Dermis microvascular lymphatic vessel endothelial cell (primary cell): ENCODE results near the gene PSMB7. TPM values are rescaled to one million over a fixed set of nuclear protein-coding genes. Genes with fewer than 3 reads are reported as not detected.

ENCODE experiments used
- DNase-seq, 2 donors: peaks; one replicate each; pipeline versions ENCODE4 v3.0.0 to v3.0.0-alpha.2; 2010; ENCODE audit warnings: low read depth in 2 of 2
- total RNA-seq: library from RNA; depleted of rRNA; stranded (reverse); fragments of >200 nt; gene quantifications from 2 replicates; pipeline ENCODE4 v1.2.1, GENCODE V29; 2014

Gene PSMB7
- total RNA-seq, 1 donor from 2014 or later, result 196 TPM

DNA sequence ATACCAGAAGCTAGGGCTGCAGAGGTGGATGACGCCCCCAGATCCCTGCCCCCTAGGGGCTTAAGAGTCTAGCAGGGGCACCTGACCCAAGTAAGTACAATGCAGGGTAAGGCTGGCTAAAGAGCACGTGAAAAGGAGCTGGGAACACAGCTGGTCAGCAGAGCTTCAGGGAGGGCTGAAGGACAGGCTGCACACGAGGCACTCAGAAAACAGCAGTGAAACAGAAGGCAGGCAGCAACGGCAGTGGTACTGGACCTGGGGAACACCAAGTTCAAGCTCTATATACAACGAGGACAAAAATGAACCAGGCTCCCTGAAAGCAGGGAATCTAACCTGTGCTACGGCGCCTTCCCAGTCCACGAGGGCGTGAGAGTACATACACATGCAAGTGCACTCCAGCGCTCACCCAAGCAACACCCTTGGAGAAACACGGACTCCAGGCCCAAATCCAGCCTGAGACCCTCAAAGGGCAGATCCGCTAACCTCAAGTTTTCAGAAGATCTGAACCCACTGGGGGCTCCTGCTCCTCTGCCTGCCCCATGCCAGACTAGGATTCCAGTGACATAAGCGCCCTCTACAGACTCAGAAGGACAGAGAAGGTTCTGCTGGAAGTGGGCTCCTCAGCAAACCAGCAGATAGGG lies 57.4 kb downstream of the PSMB7 start:
- DNase-seq, result no peak

DNA sequence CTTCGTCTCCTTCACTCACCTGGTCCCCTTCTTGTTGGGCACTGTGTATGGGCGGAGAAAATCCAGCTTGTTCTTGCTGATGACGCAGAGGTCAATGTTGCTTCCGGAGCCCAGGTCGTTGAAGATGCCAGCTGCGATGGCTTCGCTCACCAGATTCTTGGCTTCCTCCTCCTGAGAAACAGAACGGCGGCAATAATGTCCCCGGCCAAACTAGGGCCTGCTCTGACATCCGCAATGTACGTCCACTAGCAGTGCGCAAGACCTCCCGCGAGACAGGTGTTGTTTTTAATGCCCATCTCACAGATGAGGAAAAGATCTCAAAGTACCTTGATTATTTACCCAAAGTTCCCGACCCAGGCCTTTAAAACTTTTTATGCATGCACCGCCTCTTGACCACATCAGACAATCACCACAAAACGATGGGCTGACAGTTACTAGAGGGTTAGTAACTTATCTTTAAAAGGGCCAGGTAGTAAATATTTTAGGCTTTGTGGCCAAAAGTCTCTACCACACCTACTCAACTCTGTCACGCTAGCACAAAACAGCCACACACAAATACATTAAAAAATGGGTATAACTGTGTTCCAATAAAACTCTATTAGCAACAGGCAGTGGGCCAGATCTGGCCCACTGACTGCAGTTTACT lies 58.4 kb downstream of the PSMB7 start:
- DNase-seq, result no peak

DNA sequence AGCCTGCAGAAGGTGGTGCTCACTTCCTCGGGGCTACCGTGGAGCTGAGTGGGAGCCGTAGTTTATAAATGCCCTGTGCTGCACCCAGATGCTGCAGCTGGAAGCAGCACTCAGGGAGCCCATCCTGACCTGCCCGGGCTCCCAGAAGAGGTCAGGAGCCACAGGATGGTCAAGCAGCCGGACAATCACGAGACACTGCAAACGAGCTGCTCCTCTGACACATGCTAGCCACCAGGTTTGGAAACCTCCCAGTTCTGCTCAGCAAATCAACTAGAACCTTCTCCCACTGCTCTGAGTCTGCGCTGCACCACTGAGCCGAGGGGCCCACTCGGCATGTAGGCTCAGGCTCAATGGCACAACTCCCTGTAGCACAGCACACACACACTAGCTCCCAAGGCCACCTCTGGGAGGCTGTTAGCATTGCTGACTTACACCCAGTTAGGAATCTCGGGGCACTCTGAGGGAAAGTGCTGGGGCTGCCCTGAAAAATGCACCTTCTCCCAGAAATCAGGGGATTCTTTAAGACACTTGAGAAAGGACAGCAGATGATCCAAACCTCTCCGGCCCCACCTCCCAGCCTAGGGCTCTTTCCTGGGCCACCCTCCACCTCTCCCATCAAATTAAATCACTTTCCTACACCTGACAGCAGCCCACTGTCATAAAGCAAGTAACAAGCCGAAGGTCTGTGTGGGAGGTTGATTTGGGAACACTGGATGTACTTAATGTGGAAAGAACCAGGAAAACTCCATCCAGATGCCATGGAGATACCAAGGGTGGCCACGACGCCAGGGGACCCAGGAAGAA lies 59.1 kb downstream of the PSMB7 start:
- DNase-seq, result no peak

DNA sequence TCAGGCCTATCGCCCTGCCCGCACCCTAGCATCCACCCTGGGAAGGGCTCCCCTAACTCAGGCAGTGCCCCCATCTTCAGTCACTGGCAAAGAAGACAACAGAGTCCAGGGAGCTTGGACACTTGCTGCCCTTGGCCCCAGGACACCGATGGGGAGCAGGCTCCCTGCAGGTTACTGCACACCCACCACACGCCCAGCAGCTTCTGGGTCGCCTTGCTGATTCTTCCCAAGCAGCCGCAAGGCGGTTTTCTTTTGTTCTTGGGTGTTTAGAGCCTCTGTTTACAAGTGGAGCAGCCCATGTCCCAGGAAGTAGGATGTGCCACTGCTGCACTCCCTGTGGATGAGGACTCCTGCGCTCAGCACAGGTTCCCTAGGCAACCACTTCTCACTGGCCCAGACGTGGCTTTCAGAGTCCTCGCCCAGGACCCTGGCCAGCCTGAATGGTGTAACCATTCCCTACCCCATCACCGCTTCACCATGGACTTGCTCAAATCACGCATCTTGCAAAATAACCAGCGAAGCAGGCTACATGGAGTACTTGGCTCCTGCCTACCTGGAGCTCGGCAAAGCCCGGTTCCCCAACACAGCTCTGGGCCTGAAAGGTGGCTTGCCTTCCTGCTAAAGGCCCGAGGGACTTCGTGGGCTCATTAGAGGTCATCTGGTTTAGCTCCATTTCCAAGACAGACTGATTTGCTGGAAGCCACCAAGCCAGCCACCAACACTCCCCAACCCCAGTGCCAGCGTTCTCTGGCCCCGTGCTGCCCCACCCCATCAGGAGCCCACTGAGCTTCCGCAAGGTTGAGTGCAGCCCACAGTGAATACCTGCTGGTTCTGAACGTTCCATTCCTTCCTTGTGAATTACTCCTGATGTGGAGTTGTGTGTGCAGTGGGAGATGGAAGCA lies 60.0 kb downstream of the PSMB7 start:
- no peak for DNase-seq

DNA sequence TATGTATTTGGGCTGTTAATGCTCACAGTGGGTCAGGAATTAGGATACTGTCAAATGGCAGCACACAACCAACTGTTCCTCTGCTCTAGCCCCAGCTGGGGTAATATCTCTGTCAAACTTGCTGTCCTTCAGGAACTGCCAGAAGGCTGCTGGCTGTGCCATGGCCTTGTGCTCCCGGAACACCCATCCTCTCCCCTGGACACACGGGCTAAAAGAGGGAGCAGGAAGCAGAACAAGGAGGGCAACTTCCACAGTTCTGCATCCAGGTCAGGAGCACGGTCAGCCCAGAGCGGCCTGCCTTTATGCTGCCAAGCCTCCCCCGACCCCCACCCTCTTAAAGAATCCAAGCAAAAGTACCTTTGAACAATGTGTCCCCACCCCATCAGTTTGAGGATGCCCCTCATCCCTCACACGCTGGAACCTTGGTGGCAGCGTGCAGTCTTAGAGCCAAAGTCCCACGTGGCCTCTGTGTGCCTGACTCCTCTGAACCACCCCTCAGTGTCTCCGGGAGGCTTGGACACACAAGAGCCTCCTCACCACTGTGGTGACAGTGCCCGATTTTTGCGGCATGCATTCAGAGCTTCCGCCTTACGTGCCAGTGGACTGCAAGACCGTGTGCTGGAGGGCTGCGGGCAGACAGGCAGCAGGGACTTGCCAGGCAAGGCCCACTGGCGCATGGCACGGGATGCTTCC lies 60.8 kb downstream of the PSMB7 start:
- DNase-seq, result no peak

DNA sequence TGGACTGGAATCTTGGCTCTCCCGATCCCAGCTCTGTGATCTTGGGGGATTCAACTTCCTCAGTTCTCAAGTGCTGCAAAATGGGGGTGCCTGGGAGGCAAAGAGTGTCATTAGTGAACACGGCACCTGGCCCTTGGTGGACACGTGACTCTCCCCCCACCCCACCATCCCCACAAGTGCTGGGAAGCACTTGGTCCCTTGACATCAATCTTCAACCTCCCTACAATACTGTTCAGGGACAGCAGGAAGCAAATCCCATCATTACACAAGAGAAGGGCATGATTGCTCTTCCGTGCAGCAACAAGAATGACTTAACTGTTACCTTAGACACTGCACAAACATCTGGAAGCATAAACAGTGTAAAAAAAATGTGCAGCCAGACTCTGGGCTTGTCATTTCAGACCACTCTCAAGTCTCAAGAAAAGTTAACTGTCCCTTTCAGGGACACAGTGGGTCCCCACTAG lies 61.4 kb downstream of the PSMB7 start:
- DNase-seq, result no peak

DNA sequence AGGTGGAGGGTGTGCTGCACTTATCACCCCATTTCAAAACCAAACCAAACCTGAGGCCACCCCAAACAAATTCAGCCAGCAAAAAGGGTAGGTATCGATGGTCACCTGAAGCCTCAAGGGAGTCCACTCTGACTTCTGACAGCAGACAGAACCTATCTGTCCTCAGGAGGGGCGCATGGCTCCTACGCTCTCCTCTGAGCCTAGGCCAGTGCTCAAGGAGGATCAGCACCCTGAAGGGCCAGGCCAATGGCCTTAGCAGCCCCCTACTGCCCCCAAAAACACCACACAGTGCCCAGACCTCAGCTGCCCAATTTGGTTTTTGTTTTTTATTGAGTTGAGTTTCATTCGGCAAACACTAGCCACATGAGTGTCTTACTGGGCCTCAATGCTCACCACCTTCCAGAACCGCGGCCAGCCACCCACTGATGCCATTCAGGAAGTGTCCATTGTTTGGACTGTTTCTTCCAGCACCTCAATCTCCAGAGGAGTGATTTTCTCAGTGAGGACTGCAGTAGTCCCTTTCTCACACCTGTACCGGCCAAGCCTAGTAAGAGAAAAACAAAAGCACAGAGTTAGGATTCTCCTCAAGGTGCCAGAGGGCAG lies 62.0 kb downstream of the PSMB7 start:
- DNase-seq, result no peak

DNA sequence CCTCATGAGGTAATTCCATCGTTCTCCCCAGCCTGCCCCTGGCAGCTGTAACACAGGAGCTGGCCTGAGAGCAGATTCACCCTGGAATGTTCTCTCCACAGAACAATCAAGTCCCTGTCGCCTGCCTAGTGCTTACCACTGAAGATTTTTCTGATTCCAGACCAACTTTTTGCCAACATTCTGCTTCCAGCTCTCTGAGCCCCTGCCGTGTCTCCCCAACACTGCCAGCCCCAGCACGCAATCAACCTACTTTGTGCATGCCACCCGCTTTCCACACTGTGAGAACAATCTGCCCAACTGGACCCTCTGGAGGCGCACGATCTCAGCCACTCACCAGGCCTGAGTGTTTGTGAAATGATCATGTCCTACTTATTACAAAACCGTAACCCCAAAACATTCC lies 62.6 kb downstream of the PSMB7 start:
- no peak for DNase-seq

DNA sequence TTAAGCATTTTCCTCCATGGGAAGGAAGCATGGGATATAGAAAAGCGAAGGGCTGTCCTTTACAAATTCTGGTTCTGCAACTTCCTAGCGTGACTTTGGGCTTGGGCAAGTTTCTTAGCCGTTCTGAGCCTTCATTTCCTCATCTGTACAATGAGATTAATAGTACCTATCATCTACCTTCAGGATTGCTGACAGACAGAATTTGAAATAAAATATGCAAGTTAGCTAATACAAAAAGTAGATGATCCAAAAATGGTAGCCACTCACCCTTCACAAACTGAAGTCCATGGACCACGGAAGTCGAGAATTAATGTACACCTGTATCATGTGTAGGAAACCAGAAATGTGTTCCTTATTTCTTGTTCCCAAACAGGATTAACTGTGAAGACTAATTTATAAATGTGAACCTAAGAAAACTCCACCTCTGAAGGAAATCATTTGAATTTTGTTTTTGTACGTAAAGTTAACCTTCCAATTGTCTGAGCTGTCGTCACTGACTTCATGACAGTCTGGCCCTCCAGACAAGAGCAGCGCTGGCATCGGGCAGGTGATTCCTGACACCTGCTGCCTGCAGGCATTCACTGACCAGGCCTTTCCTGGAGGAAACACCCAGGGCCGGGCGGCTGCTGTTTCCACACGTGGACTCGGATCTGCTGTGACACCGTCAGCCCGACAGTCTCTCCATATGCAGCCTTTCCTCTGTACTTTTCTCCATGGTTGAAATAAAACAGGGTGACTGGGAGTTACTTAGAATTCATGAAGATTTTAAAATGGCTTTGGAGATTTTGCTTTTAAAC lies 63.4 kb downstream of the PSMB7 start:
- DNase-seq, result no peak

DNA sequence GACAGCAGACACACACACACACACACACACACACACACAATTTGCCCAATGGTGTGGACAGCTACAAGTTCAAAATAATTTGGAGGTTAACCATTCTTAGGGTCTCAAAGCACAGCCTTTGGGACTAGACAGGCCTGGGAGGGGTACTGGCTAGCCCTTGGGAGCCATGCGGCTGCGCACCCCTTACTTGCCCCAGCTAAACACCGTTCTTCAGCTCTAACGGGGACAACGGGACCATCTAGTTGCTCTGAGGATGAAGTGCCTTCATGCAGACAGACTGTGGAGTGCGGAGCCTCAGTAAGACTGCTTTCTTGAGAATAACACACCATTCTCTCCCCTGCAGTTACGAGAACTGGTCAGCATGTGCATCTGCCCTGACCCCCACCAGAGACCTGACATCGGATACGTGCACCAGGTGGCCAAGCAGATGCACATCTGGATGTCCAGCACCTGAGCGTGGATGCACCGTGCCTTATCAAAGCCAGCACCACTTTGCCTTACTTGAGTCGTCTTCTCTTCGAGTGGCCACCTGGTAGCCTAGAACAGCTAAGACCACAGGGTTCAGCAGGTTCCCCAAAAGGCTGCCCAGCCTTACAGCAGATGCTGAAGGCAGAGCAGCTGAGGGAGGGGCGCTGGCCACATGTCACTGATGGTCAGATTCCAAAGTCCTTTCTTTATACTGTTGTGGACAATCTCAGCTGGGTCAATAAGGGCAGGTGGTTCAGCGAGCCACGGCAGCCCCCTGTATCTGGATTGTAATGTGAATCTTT lies 64.6 kb downstream of the PSMB7 start:
- no peak for DNase-seq

DNA sequence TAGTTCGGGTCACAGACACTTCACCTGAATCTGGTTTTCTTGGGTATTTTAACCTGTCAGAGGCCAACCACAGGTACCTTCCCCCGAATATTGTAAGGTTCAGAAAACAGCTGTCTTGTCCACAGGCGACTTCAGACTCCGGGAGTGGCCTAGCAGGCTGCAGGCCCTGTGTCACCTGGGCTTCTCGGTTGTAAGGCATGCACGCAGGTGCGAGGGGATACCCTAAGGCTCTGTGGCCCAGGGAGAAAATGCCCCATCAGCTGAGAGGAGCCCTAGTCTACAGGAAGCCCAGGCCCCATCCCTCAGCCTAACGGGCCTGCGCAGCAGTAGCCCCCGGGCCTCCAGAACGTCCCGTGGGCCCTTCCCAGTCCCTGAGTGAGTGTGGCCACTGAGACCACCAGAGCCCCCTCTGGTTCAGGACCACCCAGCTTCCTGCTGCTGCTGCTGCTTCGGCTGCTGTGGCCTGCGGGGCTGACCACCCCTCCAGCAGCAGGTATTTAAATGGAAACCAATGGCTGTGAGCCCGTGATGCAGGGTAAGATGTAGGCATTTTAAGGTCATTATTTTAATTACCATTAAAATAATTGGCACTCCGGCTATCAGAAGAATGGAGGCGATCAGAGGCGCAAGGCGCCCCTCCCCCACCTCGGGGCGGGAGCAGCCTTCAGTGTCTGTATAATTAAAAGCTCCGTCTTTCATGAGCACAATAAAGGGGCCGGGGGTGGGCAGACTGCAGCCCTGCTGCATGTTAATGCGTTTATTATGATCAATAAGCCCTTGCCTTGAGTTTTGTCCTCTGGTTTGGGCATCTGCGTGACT lies 65.4 kb downstream of the PSMB7 start:
- no peak for DNase-seq

DNA sequence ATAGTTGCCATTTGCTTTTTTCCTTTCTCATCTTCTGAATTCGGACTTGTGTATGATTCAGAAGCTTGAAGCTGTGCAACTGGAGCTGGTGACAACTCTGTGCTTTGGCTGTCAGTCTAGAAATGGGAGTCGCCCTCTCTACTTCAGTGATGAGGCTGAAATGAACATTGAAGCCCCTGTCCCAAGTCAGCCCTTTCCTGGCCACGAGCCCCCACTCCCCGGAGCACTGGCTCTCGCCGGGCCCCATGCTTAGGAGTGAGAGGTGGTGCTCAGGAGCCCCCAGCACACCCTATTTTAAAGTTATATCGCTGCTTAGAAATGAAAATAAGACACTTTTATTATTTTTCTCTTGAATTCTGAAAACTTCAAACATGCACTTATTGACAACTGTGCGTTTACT lies 66.0 kb downstream of the PSMB7 start:
- no peak for DNase-seq

DNA sequence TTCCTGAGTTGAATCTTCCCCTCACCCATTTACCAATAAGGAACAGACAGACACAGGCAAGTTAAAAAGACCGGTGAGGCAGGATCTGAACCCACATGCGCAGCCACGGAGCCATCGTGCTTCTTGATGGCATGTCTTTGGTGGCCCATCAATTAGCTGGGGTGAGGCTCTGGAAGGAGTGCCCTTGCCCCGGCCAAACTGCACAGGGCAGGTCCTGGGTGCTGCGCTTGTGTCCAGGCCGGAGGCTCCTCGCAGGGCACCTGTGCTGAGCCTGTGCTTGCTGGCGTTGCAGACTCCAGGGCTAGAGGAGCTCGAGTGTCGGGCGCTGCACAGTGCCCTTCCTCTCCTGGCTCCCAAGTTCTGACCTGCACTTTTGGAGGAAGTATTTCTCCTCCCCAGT lies 66.4 kb downstream of the PSMB7 start:
- DNase-seq, result no peak

DNA sequence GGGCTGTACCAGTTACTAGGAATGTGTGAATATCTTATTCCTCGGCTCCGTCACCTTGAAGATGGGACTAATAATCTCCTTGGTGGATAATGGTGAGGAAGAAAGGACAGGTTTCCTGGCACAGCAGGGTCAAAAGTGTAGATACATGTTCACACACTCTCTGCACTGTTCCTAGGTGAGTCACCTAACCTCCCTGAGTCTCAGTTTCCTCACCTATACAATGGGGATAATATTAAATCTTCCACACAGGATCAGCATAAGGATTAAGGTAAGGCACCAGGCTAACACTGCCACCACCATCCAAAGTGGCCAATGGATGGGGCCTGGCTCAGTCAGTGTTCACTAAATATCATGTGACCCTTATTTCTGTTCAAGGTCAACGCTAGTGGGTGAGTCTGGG lies 66.9 kb downstream of the PSMB7 start:
- no peak for DNase-seq

DNA sequence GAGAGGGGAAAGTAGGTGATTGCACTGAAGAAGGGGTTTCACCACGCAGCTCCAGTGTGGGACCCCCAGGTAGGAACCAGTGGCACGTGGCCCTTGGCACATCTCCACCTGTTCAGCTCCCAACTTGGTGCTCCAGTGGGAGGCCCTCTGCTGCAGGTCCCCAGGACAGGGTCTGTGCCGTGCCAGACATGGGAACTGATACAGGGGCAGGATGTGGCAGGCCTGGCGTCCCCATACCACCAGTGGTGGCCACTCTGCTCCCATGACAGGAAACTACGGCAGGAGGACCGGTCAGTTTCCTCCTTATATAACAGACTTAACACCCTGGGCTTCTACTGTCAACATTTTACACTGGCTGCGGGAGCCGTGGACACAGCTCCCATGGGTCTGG lies 67.3 kb downstream of the PSMB7 start:
- DNase-seq, result no peak

DNA sequence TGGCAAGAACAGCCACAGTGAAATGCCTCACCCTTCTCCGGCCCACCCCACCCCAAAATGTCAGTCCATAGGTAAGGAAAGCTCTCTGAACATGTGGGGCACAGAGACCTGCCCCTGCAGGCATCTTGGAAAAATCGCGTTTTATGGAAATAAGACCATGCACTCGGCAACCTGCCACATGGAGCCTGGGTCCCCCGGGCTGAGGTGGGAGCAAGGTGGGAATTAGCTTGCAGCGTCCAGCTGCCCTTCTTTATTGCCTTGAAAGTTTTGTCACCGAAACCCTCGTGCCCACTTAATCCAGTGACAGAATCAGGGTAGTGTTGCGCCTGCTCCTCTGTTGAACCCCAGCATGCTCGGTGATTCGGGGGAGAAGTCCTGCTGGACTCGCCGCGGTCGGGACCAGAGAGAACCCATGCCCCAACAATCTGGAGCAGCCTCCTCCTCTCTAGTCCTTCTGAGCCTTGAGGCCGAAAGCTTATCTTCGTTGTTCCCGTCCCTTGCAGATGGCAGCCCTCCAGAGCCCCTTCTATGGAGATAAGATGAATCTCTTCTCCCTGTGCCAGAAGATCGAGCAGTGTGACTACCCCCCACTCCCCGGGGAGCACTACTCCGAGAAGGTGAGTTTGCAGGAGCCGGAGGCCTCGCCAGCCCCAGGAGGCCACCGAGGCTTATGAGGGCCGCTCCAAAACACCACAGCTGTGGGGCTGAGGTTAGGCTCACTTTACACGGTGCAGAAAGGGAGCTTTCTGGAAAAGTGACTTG lies 67.9 kb downstream of the PSMB7 start:
- no peak for DNase-seq
